Coronary artery (tissue), 2 donors: ENCODE measurements around the gene PUDP.
"Not testable (repeated sequence)": the region's sequence is repeated elsewhere in the genome, so short reads cannot be mapped to it uniquely, and the experiment has no call there.

Source experiments
- DNase-seq: peaks from one replicate; pipeline ENCODE4 v3.0.0-alpha.2; 2017; ENCODE audit warnings: low spot score
- H3K27ac ChIP-seq, 2 donors: fragments of 200-600 bp; sonication (generic); one replicate each; pipeline ENCODE4 v1.5.1; 2016 to 2019
- H3K4me3 ChIP-seq: fragments of 200-600 bp; sonication (generic); 2 replicates; pipeline ENCODE4 v1.5.1; 2016; ENCODE audit warnings: mild to moderate bottlenecking, moderate library complexity
- TF ChIP-seq, protein P1 (sequence below): fragments of 200-600 bp; sonication (generic); IDR thresholded peaks from one replicate; pipeline ENCODE4 v1.5.1; 2019; ENCODE audit warnings: antibody characterized with exemption

Gene PUDP

DNA sequence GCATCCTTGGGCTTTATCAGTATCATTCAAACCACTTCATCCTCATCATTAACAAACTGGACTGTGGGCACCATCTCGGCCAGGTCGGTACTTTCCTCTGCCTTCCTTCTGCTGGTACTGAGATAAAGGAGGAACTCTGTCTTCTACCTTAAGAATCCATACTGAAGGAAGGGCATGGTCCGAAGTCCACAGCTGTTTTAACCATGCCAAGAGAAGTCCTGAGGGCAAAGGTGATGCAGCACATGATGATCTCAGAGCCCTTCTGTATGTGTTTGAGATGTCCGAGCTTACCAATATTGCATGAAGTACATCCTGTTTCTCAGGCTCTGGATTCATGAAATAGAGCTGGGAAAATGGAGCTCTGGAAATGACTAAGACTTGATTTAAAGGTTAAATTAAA lies 126.0 kb downstream of the PUDP start:
- Histone ChIP-seq H3K4me3 (no peak overlapping the region), H3K27ac (no peak overlapping the region)
- TF ChIP-seq, protein P1, sequence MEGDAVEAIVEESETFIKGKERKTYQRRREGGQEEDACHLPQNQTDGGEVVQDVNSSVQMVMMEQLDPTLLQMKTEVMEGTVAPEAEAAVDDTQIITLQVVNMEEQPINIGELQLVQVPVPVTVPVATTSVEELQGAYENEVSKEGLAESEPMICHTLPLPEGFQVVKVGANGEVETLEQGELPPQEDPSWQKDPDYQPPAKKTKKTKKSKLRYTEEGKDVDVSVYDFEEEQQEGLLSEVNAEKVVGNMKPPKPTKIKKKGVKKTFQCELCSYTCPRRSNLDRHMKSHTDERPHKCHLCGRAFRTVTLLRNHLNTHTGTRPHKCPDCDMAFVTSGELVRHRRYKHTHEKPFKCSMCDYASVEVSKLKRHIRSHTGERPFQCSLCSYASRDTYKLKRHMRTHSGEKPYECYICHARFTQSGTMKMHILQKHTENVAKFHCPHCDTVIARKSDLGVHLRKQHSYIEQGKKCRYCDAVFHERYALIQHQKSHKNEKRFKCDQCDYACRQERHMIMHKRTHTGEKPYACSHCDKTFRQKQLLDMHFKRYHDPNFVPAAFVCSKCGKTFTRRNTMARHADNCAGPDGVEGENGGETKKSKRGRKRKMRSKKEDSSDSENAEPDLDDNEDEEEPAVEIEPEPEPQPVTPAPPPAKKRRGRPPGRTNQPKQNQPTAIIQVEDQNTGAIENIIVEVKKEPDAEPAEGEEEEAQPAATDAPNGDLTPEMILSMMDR = no peak
- DNase-seq = no peak

DNA sequence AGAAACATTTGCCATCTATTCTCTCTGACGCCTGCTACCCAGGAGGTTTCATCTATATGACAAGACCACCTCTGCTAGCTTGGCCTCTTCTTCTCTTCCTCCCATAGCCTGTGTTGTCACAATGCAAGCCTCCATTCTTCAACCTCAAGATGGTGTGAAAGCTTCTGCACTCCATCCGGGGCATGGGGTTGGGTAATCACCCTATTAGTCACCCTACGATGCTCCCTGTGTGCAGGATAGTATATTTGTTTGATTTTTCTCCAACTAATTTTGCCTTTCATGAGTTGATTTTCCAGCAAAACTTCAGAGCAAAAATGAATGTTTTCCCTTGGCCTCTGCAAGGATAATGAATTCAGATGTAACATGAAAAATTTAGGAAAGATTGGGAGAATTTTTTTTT lies 128.4 kb downstream of the PUDP start:
- DNase-seq = no peak
- Histone ChIP-seq H3K27ac (no peak overlapping the region), H3K4me3 (no peak overlapping the region)
- TF ChIP-seq, protein P1 = no peak

DNA sequence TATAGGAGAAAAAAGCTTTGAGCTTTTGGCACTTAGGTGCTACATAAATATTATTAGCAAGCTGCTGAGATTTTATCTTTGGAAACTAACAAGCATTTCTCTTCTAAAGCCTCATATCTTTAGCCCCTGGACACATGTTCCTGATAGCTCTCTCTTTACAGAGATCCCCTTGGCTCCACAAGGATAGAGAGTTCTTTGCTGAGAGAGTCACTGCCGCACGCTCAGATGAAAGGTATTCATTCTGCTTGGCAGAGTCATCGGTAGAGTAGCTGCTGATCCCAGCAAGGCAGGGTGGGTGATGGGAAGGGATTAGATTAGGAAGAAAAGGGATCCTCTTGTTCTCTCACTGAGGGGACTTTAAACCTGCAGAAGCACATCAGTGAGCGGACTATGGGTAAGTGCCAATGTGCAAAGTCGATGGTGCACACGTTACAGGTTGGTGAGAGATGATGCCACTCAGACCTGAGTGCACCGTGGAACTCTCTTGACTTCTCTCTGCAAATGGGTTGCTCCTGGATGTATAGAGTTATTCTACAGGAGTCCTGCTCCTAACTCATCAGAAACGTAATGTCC lies 135.6 kb downstream of the PUDP start:
- not testable (repeated sequence) for DNase-seq, H3K4me3 ChIP-seq, H3K27ac ChIP-seq

DNA sequence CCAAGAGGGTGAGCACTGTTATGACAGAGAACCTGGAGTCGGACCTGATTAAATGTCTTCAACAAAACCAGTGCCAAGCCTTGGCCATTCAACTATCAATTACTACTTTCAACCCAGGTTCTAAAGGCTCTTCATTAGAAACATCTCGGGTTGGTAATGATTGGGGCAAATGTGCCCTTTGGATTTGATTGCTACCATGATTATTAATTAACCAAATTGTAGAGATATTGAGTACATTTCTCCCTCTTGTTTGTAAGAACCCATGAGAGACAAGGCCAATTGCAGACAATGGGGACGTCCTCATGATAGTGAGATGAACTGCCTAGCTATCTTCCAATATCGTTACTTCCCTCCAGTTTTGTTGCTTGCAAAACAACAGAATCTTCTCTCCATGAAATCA lies 137.1 kb downstream of the PUDP start:
- H3K4me3 ChIP-seq, DNase-seq, H3K27ac ChIP-seq: not testable (repeated sequence)

DNA sequence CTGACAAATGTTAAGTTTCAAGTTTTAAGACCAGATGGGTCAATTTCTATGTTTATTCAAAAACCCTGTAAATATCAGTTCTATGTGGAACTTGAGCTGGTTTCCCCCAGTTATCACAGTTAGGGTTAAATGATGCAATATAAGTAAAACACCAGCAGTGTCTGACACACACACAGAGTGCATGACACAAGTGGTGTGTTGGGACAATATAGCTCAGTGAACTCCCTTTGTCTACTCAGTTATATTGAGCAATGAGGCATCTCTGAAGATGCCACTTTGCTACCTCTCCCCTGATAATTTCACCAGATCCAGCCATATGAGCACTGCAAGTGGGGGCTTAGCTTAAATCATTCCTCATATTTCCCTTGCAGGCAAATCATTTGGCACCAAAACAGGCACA lies 140.6 kb downstream of the PUDP start:
- not testable (repeated sequence) for H3K27ac ChIP-seq, H3K4me3 ChIP-seq

More for the DNA sequence above, 140.6 kb downstream of the PUDP start:
- DNase-seq = not testable (repeated sequence)
